Uterus (tissue), 2 donors: ENCODE data around the gene CARS1.

Experiments used
- POLR2A ChIP-seq, 2 donors: fragments of 450-650 bp; IDR thresholded peaks; one replicate each; pipeline ENCODE4 v1.6.1; 2016; ENCODE audit warnings: antibody characterized with exemption in 2 of 2, mild to moderate bottlenecking in 1 of 2, moderate library complexity in 1 of 2
- TF ChIP-seq, protein P1 (sequence below), 4 experiments: fragments of 200-600 bp in 2 of 4; fragments of 450-650 bp in 2 of 4; sonication (generic) in 2 of 4; IDR thresholded peaks; one replicate each; pipeline ENCODE4 v1.5.1; 2016 to 2019; ENCODE audit warnings: antibody characterized with exemption in 4 of 4, mild to moderate bottlenecking in 2 of 4, moderate library complexity in 1 of 4

DNA sequence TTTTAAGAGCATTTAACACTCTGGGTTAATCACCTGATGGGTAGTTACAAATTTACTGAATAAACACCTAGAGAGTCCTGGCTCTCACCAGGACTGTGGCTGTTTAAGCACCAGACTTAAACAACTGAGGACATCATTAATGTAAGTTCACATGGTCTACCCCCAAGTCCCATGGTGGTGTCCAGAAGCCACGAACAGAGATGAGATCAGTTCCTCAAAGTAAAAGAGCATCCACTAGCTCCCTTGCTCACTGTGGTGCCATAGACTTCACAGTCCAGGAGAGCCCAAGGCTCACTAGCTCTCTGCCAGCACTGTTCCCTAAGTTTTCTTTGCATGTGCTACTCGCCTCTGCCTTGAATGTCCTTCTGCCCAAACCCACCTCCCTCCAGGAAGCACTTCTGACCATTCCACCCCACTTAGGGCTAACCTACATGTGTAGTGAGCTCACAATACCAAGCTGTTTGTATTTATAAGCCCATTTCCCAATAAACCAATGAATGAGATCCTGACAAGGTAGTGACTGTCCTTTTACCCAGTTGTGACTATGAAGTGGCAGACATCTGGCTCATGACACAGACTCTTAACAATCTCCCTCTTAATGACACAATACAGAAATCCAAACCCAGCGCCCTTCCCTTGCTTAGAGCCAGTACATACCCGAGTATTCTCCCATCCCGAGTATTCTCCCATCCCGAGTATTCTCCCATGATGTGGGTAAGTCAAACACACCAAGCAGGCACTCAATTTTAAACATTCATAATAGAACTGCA lies 80.7 kb downstream of the CARS1 start:
- TF ChIP-seq, protein P1, sequence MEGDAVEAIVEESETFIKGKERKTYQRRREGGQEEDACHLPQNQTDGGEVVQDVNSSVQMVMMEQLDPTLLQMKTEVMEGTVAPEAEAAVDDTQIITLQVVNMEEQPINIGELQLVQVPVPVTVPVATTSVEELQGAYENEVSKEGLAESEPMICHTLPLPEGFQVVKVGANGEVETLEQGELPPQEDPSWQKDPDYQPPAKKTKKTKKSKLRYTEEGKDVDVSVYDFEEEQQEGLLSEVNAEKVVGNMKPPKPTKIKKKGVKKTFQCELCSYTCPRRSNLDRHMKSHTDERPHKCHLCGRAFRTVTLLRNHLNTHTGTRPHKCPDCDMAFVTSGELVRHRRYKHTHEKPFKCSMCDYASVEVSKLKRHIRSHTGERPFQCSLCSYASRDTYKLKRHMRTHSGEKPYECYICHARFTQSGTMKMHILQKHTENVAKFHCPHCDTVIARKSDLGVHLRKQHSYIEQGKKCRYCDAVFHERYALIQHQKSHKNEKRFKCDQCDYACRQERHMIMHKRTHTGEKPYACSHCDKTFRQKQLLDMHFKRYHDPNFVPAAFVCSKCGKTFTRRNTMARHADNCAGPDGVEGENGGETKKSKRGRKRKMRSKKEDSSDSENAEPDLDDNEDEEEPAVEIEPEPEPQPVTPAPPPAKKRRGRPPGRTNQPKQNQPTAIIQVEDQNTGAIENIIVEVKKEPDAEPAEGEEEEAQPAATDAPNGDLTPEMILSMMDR (IDR thresholded peaks at IDR 0.05), result no peak
- TF ChIP-seq POLR2A (IDR thresholded peaks at IDR 0.05), result no peak
